Fibroblast of lung (primary cell): Measurements from ENCODE around the gene GOLGA5. TPM values are rescaled to one million over a fixed set of nuclear protein-coding genes. Genes with fewer than 3 reads are reported as not detected.

Experiments used
- DNase-seq, 2 donors: peaks; one replicate each; pipeline versions ENCODE4 v3.0.0 to v3.0.0-alpha.2; 2010; ENCODE audit warnings: low read depth in 2 of 2
- H2AFZ ChIP-seq: 2 replicates; pipeline ENCODE4 v1.5.1; 2012; ENCODE audit warnings: low read length, control low read depth, inconsistent platforms
- H3K27ac ChIP-seq: 2 replicates; pipeline ENCODE4 v1.5.1; 2011; ENCODE audit warnings: low read length, control low read depth; ENCODE audit not compliant: insufficient read depth
- H3K27me3 ChIP-seq: 2 replicates; pipeline ENCODE4 v1.5.1; 2011; ENCODE audit warnings: mild to moderate bottlenecking, low read length; ENCODE audit not compliant: control insufficient read depth, insufficient read depth
- H3K36me3 ChIP-seq: 2 replicates; pipeline ENCODE4 v1.5.1; 2011; ENCODE audit warnings: low read length; ENCODE audit not compliant: control insufficient read depth, insufficient read depth
- H3K4me1 ChIP-seq: 2 replicates; pipeline ENCODE4 v1.5.1; 2011; ENCODE audit warnings: low read length; ENCODE audit not compliant: control insufficient read depth, insufficient read depth; ENCODE audit errors: extremely low read depth
- H3K4me2 ChIP-seq: 2 replicates; pipeline ENCODE4 v1.5.1; 2011; ENCODE audit warnings: low read length, control low read depth; ENCODE audit not compliant: insufficient read depth; ENCODE audit errors: extremely low read depth
- H3K4me3 ChIP-seq, 4 experiments: fragments of 200-600 bp in 1 of 4; sonication (generic) in 1 of 4; replicated peaks in 1 of 4; 2 replicates each; pipeline ENCODE4 v1.5.1; 2011 to 2016; ENCODE audit warnings: low read length in 4 of 4, low read depth in 3 of 4, mild to moderate bottlenecking in 3 of 4, control low read depth in 2 of 4, inconsistent platforms in 1 of 4, mixed read lengths in 1 of 4; ENCODE audit not compliant: insufficient read depth in 1 of 4; ENCODE audit errors: control extremely low read depth in 1 of 4
- H3K79me2 ChIP-seq: 2 replicates; pipeline ENCODE4 v1.5.1; 2012; ENCODE audit warnings: mild to moderate bottlenecking, low read length, inconsistent platforms; ENCODE audit not compliant: control insufficient read depth, insufficient read depth
- H3K9ac ChIP-seq: 2 replicates; pipeline ENCODE4 v1.5.1; 2011; ENCODE audit warnings: mild to moderate bottlenecking, low read length, control low read depth; ENCODE audit not compliant: insufficient read depth
- H3K9me3 ChIP-seq: 2 replicates; pipeline ENCODE4 v1.5.1; 2012; ENCODE audit warnings: low read depth, low read length; ENCODE audit not compliant: control insufficient read depth, insufficient read depth
- H4K20me1 ChIP-seq: 2 replicates; pipeline ENCODE4 v1.5.1; 2011; ENCODE audit warnings: low read length; ENCODE audit not compliant: control insufficient read depth, insufficient read depth; ENCODE audit errors: extremely low read depth
- EZH2 ChIP-seq: IDR thresholded peaks from 2 replicates; pipeline ENCODE4 v1.5.1; 2012; ENCODE audit warnings: low read length, control low read depth, mild to moderate bottlenecking; ENCODE audit errors: missing control alignments
- polyA plus RNA-seq, 2 donors: library from polyadenylated mRNA; depleted of rRNA in 1 of 2; stranded (reverse) in 1 of 2; unstranded in 1 of 2; fragments of >200 nt; gene quantifications; 2 replicates each; pipeline ENCODE4 v1.2.1, GENCODE V29; 2011 to 2012; ENCODE audit warnings: missing spikeins in 1 of 2
- total RNA-seq: library from RNA; depleted of rRNA; stranded (reverse); fragments of >200 nt; gene quantifications from 2 replicates; pipeline ENCODE4 v1.2.1, GENCODE V29; 2014
- TF ChIP-seq, protein P1 (sequence below), 2 donors: IDR thresholded peaks in 1 of 2; conservative IDR thresholded peaks in 1 of 2; 1 replicate in 1 of 2; 2 replicates in 1 of 2; pipeline ENCODE4 v1.5.1; 2011 to 2012; ENCODE audit warnings: low read length in 2 of 2, control low read depth in 1 of 2, inconsistent platforms in 1 of 2, low read depth in 1 of 2, mild to moderate bottlenecking in 1 of 2

Gene GOLGA5
- total and polyA plus RNA-seq, 2 donors (not counting 1 experiment from before 2014, with no cell fraction given): 46.9 to 71.1 TPM

DNA sequence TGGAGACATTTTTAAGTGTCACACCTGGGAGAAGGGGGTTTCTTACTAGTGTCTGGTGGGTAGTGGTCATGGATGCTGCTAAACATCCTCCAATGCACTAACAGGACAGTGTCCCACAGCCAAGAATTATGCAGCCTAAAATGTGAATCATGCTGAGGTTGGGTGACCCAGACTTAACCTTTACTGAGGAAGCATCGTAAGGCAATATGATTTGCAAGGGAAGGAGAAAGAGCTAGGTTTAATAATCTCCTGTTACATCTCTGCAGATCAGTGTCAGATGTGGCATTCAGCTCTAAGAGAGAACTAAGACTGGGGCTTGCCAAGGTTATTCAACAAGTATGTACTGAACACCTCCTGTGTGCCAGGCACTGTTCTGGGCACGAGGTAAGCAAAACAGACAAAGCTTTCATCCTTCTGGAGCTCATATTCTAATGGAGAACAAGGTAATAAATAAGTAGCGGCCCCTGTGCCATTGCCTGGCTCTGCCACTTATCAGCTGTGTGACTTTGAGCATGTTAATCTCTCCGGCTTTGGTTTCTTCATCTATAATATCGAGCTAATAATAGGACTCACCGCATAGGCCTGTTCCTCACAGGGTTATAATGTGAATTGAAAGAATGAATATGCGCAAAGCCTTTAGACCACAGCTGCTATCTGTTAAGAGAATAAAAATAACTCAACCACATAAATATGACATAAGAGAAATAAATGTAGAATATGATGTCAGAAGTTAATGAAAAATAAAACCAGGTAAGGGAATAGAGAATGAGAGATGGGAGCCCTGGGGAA is 13.5 kb upstream of the GOLGA5 start:
- H3K4me1 ChIP-seq: peaks cover 4% of the 10 kb centered on the region
- no peaks in the 10 kb centered on the region for H3K9me3 ChIP-seq
- peak; percentile 11 to 77 for DNase-seq
- no peak overlapping the region for H3K4me3 ChIP-seq
- H2AFZ ChIP-seq: no peak overlapping the region
- no peaks in the 10 kb centered on the region for H4K20me1 ChIP-seq
- no peak overlapping the region for H3K9ac ChIP-seq
- H3K27ac ChIP-seq: no peak overlapping the region
- H3K79me2 ChIP-seq: no peaks in the 10 kb centered on the region
- no peaks in the 10 kb centered on the region for H3K27me3 ChIP-seq
- TF ChIP-seq EZH2: no peak
- TF ChIP-seq, protein P1, sequence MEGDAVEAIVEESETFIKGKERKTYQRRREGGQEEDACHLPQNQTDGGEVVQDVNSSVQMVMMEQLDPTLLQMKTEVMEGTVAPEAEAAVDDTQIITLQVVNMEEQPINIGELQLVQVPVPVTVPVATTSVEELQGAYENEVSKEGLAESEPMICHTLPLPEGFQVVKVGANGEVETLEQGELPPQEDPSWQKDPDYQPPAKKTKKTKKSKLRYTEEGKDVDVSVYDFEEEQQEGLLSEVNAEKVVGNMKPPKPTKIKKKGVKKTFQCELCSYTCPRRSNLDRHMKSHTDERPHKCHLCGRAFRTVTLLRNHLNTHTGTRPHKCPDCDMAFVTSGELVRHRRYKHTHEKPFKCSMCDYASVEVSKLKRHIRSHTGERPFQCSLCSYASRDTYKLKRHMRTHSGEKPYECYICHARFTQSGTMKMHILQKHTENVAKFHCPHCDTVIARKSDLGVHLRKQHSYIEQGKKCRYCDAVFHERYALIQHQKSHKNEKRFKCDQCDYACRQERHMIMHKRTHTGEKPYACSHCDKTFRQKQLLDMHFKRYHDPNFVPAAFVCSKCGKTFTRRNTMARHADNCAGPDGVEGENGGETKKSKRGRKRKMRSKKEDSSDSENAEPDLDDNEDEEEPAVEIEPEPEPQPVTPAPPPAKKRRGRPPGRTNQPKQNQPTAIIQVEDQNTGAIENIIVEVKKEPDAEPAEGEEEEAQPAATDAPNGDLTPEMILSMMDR (conservative IDR thresholded peaks at IDR 0.05 in 1 of 2, IDR thresholded peaks at IDR 0.05 in 1 of 2; ENCODE audit: low read depth in 1 of 2, low read length in 2 of 2): no peak
- H3K4me2 ChIP-seq: no peak overlapping the region
- no peaks in the 10 kb centered on the region for H3K36me3 ChIP-seq

DNA sequence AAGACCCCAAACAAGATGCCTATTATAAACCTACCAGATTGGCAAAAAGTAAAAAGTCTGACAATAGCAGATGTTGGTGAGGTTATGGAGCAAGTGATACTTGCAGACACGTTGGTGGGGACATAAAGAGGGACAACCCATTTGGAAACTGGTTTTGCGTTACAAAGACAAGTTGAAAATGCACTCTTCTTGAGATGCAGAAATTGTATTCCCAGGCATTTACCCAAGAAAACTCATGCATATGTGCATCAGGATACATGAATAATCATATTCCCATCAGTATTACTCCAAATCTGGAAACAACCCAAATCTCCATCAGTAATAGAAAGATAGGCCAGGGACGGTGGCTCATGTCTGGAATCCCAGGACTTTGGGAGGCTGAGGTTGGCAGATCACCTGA is 12.8 kb upstream of the GOLGA5 start:
- no peaks in the 10 kb centered on the region for H3K79me2 ChIP-seq
- no peak overlapping the region for H2AFZ ChIP-seq
- no peaks in the 10 kb centered on the region for H3K36me3 ChIP-seq
- H3K4me3 ChIP-seq: no peak overlapping the region
- no peak overlapping the region for H3K27ac ChIP-seq
- H3K9me3 ChIP-seq: no peaks in the 10 kb centered on the region
- H3K27me3 ChIP-seq: no peaks in the 10 kb centered on the region
- H3K9ac ChIP-seq: no peak overlapping the region
- H3K4me2 ChIP-seq: no peak overlapping the region
- no peaks in the 10 kb centered on the region for H4K20me1 ChIP-seq
- peaks cover 4% of the 10 kb centered on the region for H3K4me1 ChIP-seq
- no peak for DNase-seq
- TF ChIP-seq EZH2: no peak
- TF ChIP-seq, protein P1 (conservative IDR thresholded peaks at IDR 0.05 in 1 of 2, IDR thresholded peaks at IDR 0.05 in 1 of 2; ENCODE audit: low read depth in 1 of 2, low read length in 2 of 2): no peak

DNA sequence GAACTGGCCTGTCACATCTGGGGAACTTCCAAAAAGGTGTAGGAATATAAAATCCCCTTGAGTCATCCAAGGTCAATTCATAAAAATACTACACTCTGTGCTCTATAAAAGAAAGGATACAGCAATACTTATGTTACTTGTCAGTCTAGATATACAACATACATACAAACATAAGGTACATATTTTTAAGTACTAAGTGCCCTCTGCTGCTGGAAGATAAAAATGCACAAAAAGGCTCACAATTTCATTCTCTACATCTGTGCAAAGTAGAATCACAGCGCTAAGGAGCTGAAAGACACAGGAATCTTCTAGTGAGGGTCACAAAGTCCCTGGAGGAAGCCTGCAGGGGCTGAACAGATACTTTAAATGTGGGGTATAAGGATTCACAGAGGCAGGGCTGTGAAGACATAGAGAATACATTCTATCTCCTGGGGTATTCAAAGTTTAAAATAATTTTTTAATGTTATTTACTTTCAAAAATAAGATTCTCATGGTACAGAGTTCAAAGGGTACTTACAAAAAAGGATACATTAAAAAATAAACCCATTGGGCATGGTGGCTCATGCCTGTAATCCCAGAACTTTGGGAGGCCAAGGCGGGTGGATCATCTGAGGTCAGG is 10.2 kb upstream of the GOLGA5 start:
- Histone ChIP-seq H2AFZ (peak overlapping the region; percentile 47), H3K4me2 (no peak overlapping the region)

More for the DNA sequence above, 10.2 kb upstream of the GOLGA5 start:
- H3K4me3 ChIP-seq: no peak overlapping the region
- no peaks in the 10 kb centered on the region for H3K9me3 ChIP-seq
- H3K27me3 ChIP-seq: no peaks in the 10 kb centered on the region
- H3K36me3 ChIP-seq: no peaks in the 10 kb centered on the region
- DNase-seq: peak; percentile 61 to 82
- no peaks in the 10 kb centered on the region for H4K20me1 ChIP-seq
- no peak overlapping the region for H3K9ac ChIP-seq
- no peaks in the 10 kb centered on the region for H3K79me2 ChIP-seq
- no peak overlapping the region for H3K27ac ChIP-seq
- peaks cover 4% of the 10 kb centered on the region for H3K4me1 ChIP-seq
- TF ChIP-seq, protein P1 (conservative IDR thresholded peaks at IDR 0.05 in 1 of 2, IDR thresholded peaks at IDR 0.05 in 1 of 2; ENCODE audit: low read depth in 1 of 2, low read length in 2 of 2): peak; percentile 37 to 59
- TF ChIP-seq EZH2: no peak
